Skeletal muscle tissue (tissue), 4 donors: ENCODE measurements around the gene AFG3L2. TPM values are rescaled to one million over a fixed set of nuclear protein-coding genes. Genes with fewer than 3 reads are reported as not detected.
A peak's percentile ranks its signal among the peaks of the same experiment; 100 is the strongest.

Experiments used
- H3K27ac ChIP-seq: one replicate; pipeline ENCODE4 v1.7.0; 2013; ENCODE audit warnings: mild to moderate bottlenecking, low read depth, low read length, inconsistent platforms
- H3K27me3 ChIP-seq, 3 donors: one replicate each; pipeline ENCODE4 v1.7.0; 2013; ENCODE audit warnings: low read length in 3 of 3; ENCODE audit not compliant: control insufficient read depth in 3 of 3, insufficient read depth in 3 of 3
- H3K36me3 ChIP-seq, 3 donors: one replicate each; pipeline ENCODE4 v1.7.0; 2013; ENCODE audit warnings: low read length in 3 of 3; ENCODE audit not compliant: control insufficient read depth in 3 of 3, insufficient read depth in 3 of 3
- H3K4me1 ChIP-seq, 3 donors: one replicate each; pipeline ENCODE4 v1.7.0; 2013; ENCODE audit warnings: low read length in 3 of 3, mild to moderate bottlenecking in 3 of 3; ENCODE audit not compliant: control insufficient read depth in 3 of 3, insufficient read depth in 3 of 3
- H3K4me3 ChIP-seq, 3 donors: one replicate each; pipeline ENCODE4 v1.7.0; 2013; ENCODE audit warnings: low read length in 3 of 3
- H3K9ac ChIP-seq, 3 donors: one replicate each; pipeline ENCODE4 v1.7.0; 2013; ENCODE audit warnings: low read length in 3 of 3, mild to moderate bottlenecking in 3 of 3, moderate library complexity in 2 of 3, low read depth in 1 of 3
- H3K9me3 ChIP-seq, 3 donors: one replicate each; pipeline ENCODE4 v1.7.0; 2013; ENCODE audit warnings: low read length in 3 of 3; ENCODE audit not compliant: control insufficient read depth in 3 of 3
- total RNA-seq: library from RNA; depleted of rRNA; stranded (reverse); fragments of >200 nt; gene quantifications from one replicate; pipeline ENCODE4 v1.2.3, GENCODE V29; 2014
- donor health status: Osteomylitis.

AFG3L2 gene
- total RNA-seq, 1 donor from 2014 or later, result 60.5 TPM

DNA sequence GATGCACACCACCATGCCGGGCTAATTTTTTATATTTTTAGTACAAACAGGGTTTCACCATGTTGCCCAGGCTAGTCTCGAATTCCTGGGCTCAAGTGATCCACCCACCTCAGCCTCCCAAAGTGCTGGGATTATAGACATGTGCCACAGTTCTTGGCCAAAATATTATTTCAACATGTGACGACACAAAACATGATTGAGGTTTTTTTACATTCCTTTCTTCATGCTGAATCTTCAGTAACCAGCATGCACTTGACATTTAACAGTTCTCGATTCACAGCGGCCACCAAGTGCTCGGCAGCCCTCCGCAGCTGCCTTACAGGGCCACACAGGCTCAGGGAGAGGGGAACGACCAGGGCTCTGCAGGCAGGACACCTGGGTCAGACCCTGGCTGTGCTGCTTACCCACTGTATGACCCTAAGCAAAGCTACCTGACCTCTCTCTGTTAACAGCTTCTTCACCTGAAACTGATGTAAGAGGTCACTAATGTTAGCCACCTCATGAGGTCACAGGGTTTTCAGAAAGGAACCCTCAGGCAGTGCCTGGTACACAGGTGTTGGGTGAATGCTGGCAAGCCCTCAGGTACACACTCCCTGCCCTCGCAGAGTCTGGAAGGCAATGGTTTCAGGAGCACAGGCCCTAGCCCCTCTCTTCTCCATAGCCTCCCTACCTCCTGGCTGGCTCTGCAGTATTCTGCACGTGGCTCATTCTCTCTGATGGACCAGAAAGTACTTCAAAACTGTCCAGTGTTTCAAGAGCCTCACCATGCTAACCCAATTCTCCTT lies 43.3 kb downstream of the AFG3L2 start:
- Histone ChIP-seq H3K4me3 (no peak overlapping the region), H3K36me3 (peaks cover 33 to 52% (median 38%) of the 10 kb centered on the region in 3 donors), H3K27me3 (no peaks in the 10 kb centered on the region), H3K9me3 (no peaks in the 10 kb centered on the region), H3K27ac (no peak overlapping the region), H3K4me1 (peaks cover 13 to 21% (median 15%) of the 10 kb centered on the region in 3 donors), H3K9ac (peak overlapping the region in 1 of 3 donors; percentile 16)

DNA sequence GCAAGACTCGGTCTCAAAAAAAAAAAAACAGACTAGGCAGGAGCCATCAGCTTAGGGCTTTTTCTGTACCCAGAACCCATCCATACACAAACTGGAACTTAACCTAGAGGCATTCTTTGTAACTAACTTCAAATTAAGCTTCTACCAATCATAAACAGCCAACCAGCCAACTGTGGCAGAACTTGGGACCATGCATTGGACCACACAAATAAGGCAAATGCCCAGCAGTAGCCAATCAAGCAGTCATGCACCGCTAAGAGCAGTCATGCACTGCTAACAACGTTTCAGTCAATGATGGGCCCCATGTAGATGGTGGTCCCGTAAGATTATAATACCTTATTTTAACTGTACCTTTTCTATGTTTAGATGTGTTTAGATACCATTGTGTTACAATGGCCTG lies 46.3 kb downstream of the AFG3L2 start:
- Histone ChIP-seq H3K27me3 (no peaks in the 10 kb centered on the region), H3K9ac (no peak overlapping the region), H3K4me1 (peaks cover 10 to 15% (median 13%) of the 10 kb centered on the region in 3 donors), H3K36me3 (peaks cover 50 to 61% (median 54%) of the 10 kb centered on the region in 3 donors), H3K9me3 (no peaks in the 10 kb centered on the region), H3K4me3 (no peak overlapping the region), H3K27ac (no peak overlapping the region)

- Histone ChIP-seq H3K9me3 (no peaks in the 10 kb centered on the region), H3K9ac (no peak overlapping the region), H3K36me3 (peaks cover 46 to 60% (median 59%) of the 10 kb centered on the region in 3 donors), H3K27ac (no peak overlapping the region), H3K4me1 (peaks cover 8 to 13% (median 12%) of the 10 kb centered on the region in 3 donors), H3K4me3 (no peak overlapping the region), H3K27me3 (no peaks in the 10 kb centered on the region)
These were observed 47.8 kb downstream of the AFG3L2 start for GRCh38 chr18:12329125-12329698.

DNA sequence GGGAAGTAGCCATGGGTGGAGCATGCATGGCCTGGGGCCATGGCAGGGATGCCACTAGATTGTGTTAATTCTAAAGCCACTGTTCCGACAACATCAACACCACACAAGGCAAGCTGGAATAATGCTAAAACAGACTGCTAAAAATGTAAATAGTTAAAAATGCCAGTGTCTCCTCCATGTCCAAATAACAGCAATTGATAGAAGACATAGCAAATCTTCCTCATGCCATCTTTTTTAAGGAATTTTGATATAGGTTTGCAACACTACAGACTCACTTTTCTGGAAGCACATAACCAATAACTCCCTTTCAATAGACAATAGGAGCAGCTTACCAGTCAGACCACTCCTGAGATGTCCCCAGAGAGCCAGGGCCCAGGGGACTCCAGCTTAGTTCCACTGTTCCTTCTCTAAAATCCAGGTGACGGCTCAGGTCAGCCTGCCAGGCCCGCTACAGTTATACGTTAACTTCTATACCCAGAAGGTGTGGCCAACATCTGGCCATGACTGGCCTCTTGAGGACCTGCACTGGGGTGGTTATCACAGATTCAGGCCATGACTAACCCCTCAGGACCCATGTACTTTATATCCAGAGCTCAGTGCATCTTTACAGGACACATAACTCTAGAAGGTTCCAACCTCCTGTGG lies 48.7 kb downstream of the AFG3L2 start:
- Histone ChIP-seq H3K27ac (no peak overlapping the region), H3K4me3 (no peak overlapping the region), H3K36me3 (peaks cover 37 to 55% (median 52%) of the 10 kb centered on the region in 3 donors)

GRCh38 chr18:12327510-12328178 lies 49.4 kb downstream of the AFG3L2 start:
- Histone ChIP-seq H3K36me3 (peaks cover 37 to 55% (median 54%) of the 10 kb centered on the region in 3 donors), H3K27ac (no peak overlapping the region), H3K27me3 (no peaks in the 10 kb centered on the region), H3K9me3 (no peaks in the 10 kb centered on the region), H3K4me3 (peak overlapping the region in 1 of 3 donors; percentile 13), H3K9ac (no peak overlapping the region), H3K4me1 (peaks cover 8 to 13% (median 12%) of the 10 kb centered on the region in 3 donors)

More for the DNA sequence above, 48.7 kb downstream of the AFG3L2 start:
- no peak overlapping the region for H3K9ac ChIP-seq
- H3K27me3 ChIP-seq, result no peaks in the 10 kb centered on the region
- peaks cover 8 to 13% (median 12%) of the 10 kb centered on the region in 3 donors for H3K4me1 ChIP-seq
- no peaks in the 10 kb centered on the region for H3K9me3 ChIP-seq

DNA sequence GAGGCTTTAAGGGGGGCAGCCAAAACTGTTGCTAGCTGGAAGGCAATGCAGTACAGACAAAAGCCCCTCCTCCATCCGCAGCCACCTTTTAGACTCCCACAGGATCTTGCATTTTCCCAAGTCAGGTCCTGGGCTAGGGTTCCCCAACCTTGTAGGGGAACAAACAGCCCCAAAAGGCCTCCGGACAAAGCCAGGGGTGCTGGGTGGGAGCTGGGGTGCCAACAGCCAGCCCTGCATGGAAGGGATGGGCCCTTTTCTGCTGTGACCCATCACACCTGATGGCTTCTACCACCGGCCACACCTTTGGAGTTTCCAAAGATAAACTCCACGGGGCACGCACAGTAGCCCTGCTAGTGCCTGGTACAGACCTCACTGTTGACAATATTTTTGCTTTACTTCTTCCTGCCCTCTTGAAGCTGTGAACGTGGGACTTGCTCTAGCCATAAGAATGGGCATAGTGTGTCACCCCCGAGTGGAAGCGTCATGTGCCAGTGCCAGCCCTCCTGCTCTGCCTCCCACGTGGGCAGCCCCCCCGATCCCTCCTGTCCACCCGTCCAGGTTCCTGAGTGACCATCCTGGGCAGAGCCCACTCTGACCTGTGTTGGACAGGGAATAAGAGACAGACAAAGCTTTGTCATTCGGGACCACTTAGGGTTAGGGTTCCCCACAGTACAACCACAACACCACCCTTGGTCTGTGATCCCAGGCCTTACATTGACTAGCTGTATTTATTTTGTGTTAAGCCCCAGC lies 50.1 kb downstream of the AFG3L2 start:
- Histone ChIP-seq H3K9me3 (no peaks in the 10 kb centered on the region), H3K9ac (no peak overlapping the region), H3K27ac (no peak overlapping the region), H3K4me3 (no peak overlapping the region), H3K4me1 (peaks cover 8 to 13% (median 12%) of the 10 kb centered on the region in 3 donors), H3K27me3 (no peaks in the 10 kb centered on the region), H3K36me3 (peaks cover 37 to 55% (median 54%) of the 10 kb centered on the region in 3 donors)

DNA sequence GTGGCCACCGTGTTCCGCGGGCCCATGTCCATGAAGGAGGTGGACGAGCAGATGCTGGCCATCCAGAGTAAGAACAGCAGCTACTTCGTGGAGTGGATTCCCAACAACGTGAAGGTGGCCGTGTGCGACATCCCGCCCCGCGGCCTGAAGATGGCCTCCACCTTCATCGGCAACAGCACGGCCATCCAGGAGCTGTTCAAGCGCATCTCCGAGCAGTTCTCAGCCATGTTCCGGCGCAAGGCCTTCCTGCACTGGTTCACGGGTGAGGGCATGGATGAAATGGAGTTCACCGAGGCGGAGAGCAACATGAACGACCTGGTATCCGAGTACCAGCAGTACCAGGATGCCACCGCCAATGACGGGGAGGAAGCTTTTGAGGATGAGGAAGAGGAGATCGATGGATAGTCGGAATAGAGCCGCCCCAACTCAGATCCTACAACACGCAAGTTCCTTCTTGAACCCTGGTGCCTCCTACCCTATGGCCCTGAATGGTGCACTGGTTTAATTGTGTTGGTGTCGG lies 51.2 kb downstream of the AFG3L2 start:
- H3K9me3 ChIP-seq, result no peaks in the 10 kb centered on the region
- H3K4me1 ChIP-seq, result peaks cover 8 to 14% (median 13%) of the 10 kb centered on the region in 3 donors
- no peak overlapping the region for H3K4me3 ChIP-seq
- H3K27ac ChIP-seq, result no peak overlapping the region
- H3K9ac ChIP-seq, result no peak overlapping the region
- peaks cover 38 to 59% (median 55%) of the 10 kb centered on the region in 3 donors for H3K36me3 ChIP-seq
- H3K27me3 ChIP-seq, result no peaks in the 10 kb centered on the region

GRCh38 chr18:12324991-12325725 lies 51.9 kb downstream of the AFG3L2 start:
- Histone ChIP-seq H3K36me3 (peaks cover 37 to 59% (median 57%) of the 10 kb centered on the region in 3 donors), H3K9ac (no peak overlapping the region), H3K9me3 (no peaks in the 10 kb centered on the region), H3K27ac (no peak overlapping the region), H3K4me1 (peaks cover 8 to 14% (median 13%) of the 10 kb centered on the region in 3 donors), H3K27me3 (no peaks in the 10 kb centered on the region), H3K4me3 (no peak overlapping the region)
